ENCODE measurements around the gene GABBR2. TPM values are rescaled to one million over a fixed set of nuclear protein-coding genes. Genes with fewer than 3 reads are reported as not detected.

The GABBR2 gene
- total and polyA plus RNA-seq, 4 experiments from 2014 or later, result not detected

DNA sequence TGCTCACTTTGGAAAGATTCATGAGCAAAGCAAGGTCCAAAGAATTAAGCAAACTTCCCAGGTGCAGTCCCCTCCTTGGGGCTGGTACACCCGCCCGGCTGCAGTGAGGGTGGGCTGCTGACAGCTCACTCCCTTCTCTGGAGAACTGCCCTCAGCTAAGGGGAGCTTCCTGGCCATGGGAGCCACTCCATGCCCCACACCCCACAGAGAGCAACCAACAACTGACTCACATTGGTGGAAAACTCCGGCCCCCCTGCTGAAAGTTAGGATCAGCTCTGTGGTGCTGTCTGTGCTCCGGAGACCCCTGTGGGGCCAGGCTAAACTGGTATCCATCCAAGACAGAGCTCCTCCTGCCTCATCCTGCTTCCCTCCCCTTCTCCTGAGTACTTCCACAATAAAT is 223.0 kb downstream of the GABBR2 start:
- ChIA-PET POLR2A (ENCODE audit: partially characterized antibody) (no interaction called here), CTCF (ENCODE audit: partially characterized antibody) (no interaction called here)
- Histone ChIP-seq H3K4me1 (ENCODE audit: insufficient read depth, low read length) (no peaks in the 10 kb centered on the region), H3K27ac (ENCODE audit: low read depth, low read length) (no peak overlapping the region), H3K27me3 (ENCODE audit: insufficient read depth, low read length) (no peaks in the 10 kb centered on the region), H3K36me3 (ENCODE audit: insufficient read depth, low read length) (no peaks in the 10 kb centered on the region), H3K4me3 (ENCODE audit: low read length in 2 of 2) (no peak overlapping the region), H3K9me3 (ENCODE audit: control insufficient read depth in 1 of 2, low read length in 2 of 2) (no peaks in the 10 kb centered on the region)
- no peak for DNase-seq
- Mint-ChIP-seq H3K36me3 (no peaks in the 10 kb centered on the region), H3K27me3 (peaks cover 12 to 18% of the 10 kb centered on the region in 2 donors), H3K27ac (no peak overlapping the region), H3K4me1 (no peaks in the 10 kb centered on the region), H3K9me3 (no peaks in the 10 kb centered on the region), H3K4me3 (no peak overlapping the region)
- intact Hi-C loops (cut with micrococcal nuclease), result no loop called here

DNA sequence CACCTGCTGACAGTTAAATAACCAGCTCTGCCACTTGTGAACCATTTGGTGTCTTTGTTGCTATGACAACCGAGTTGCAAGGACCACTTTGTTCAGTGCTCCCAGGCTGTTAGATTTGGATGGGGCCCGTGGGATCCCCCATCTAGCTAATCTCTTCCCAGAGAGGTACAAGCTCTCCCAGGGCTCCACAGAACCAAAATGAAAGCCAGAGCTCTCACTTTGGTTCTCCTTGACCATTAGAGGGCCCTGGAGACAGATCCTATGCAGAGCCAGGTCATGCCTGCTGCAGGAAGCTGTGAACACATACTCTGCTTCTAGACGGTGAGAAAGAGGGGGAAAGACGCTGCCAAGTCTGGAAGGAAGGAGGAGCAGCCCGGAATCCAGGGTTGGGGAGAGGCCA is 224.6 kb downstream of the GABBR2 start:
- POLR2A ChIA-PET (ENCODE audit: partially characterized antibody), result no interaction called here
- no peaks in the 10 kb centered on the region for H3K4me1 Mint-ChIP-seq
- H3K9me3 ChIP-seq (ENCODE audit: control insufficient read depth in 1 of 2, low read length in 2 of 2), result no peaks in the 10 kb centered on the region
- peaks cover 18 to 20% of the 10 kb centered on the region in 2 donors for H3K27me3 Mint-ChIP-seq
- DNase-seq, result no peak
- H3K36me3 ChIP-seq (ENCODE audit: insufficient read depth, low read length), result no peaks in the 10 kb centered on the region
- H3K27ac ChIP-seq (ENCODE audit: low read depth, low read length), result no peak overlapping the region
- H3K4me3 ChIP-seq (ENCODE audit: low read length in 2 of 2), result no peak overlapping the region
- no peaks in the 10 kb centered on the region for H3K27me3 ChIP-seq (ENCODE audit: insufficient read depth, low read length)
- H3K36me3 Mint-ChIP-seq, result no peaks in the 10 kb centered on the region
- intact Hi-C loops (cut with micrococcal nuclease), result no loop called here
- CTCF ChIA-PET (ENCODE audit: partially characterized antibody), result no interaction called here
- H3K4me1 ChIP-seq (ENCODE audit: insufficient read depth, low read length), result no peaks in the 10 kb centered on the region
- no peak overlapping the region for H3K4me3 Mint-ChIP-seq
- H3K27ac Mint-ChIP-seq, result no peak overlapping the region
- peaks cover 0 to 2% (median 0%) of the 10 kb centered on the region in 8 donors for H3K9me3 Mint-ChIP-seq

GRCh38 chr9:98482226-98482625 is 226.5 kb downstream of the GABBR2 start:
- H3K36me3 ChIP-seq (ENCODE audit: insufficient read depth, low read length), result no peaks in the 10 kb centered on the region
- H3K9me3 Mint-ChIP-seq, result peaks cover 0 to 2% (median 0%) of the 10 kb centered on the region in 8 donors
- H3K4me3 Mint-ChIP-seq, result no peak overlapping the region
- peaks cover 20 to 21% of the 10 kb centered on the region in 2 donors for H3K27me3 Mint-ChIP-seq
- no peaks in the 10 kb centered on the region for H3K9me3 ChIP-seq (ENCODE audit: control insufficient read depth in 1 of 2, low read length in 2 of 2)
- no peak overlapping the region for H3K4me3 ChIP-seq (ENCODE audit: low read length in 2 of 2)
- intact Hi-C loops (cut with micrococcal nuclease), result no loop called here
- no peaks in the 10 kb centered on the region for H3K36me3 Mint-ChIP-seq
- H3K27me3 ChIP-seq (ENCODE audit: insufficient read depth, low read length), result no peaks in the 10 kb centered on the region
- ChIA-PET CTCF (ENCODE audit: partially characterized antibody) (interaction anchor here (1.7 kb wide), 1 partner anchor 9 kb away, joined by 3 read pairs; no protein-coding TSS in a partner anchor), POLR2A (ENCODE audit: partially characterized antibody) (no interaction called here)
- no peak overlapping the region for H3K27ac ChIP-seq (ENCODE audit: low read depth, low read length)
- no peaks in the 10 kb centered on the region for H3K4me1 ChIP-seq (ENCODE audit: insufficient read depth, low read length)
- H3K27ac Mint-ChIP-seq, result no peak overlapping the region
- DNase-seq, result no peak
- H3K4me1 Mint-ChIP-seq, result no peaks in the 10 kb centered on the region

- Histone ChIP-seq H3K27me3 (ENCODE audit: insufficient read depth, low read length) (no peaks in the 10 kb centered on the region), H3K4me1 (ENCODE audit: insufficient read depth, low read length) (no peaks in the 10 kb centered on the region), H3K4me3 (ENCODE audit: low read length in 2 of 2) (no peak overlapping the region), H3K36me3 (ENCODE audit: insufficient read depth, low read length) (no peaks in the 10 kb centered on the region), H3K9me3 (ENCODE audit: control insufficient read depth in 1 of 2, low read length in 2 of 2) (no peaks in the 10 kb centered on the region), H3K27ac (ENCODE audit: low read depth, low read length) (no peak overlapping the region)
- intact Hi-C loops (cut with micrococcal nuclease), result no loop called here
- Mint-ChIP-seq H3K27ac (no peak overlapping the region), H3K27me3 (peaks cover 20 to 23% of the 10 kb centered on the region in 2 donors), H3K36me3 (no peaks in the 10 kb centered on the region), H3K4me1 (no peaks in the 10 kb centered on the region), H3K4me3 (no peak overlapping the region), H3K9me3 (peaks cover 0 to 2% (median 0%) of the 10 kb centered on the region in 8 donors)
- ChIA-PET CTCF (ENCODE audit: partially characterized antibody) (no interaction called here), POLR2A (ENCODE audit: partially characterized antibody) (no interaction called here)
- no peak for DNase-seq
These were observed 227.1 kb downstream of the GABBR2 start for GRCh38 chr9:98481676-98482075.

DNA sequence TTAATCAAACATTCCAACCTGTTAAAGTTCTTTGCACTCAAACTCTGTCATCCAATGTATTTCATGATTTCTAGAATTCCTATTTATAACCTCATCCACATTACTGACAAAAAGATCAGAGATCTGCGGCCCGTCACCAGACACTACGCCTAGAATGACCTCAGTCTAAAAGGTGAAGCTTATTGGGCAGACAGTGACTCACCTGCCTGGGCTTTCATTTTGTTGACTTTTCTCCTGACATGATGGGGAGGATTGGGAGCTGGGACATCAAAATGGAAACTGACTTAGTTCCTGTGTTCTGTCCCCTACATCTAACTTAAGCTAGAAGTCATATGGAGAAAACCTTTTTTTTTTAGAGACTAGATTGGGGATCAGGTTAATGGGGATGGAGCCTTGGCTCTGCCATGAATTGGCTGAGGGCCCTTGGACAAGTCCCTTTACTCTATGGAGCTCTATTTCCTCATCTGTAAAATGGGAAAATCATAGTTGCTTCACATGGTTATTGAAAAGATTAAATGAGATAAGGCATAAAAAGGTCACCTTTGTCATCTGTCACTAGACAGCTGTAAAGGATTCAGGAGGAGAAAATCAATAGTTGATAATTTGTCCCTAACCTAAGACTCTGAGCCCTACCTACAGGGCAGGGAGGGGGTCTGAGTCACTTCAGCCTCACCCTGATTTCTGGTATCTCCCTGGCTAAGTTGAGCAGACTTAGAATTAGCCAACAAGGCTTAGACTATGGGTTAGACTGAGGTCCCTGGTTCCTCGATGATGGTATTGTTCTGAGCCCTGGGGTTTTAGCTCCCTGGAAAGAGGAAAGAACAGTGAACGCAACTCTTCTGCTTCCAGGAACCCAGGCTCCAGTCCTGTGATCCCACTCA is 228.5 kb downstream of the GABBR2 start:
- CTCF ChIA-PET (ENCODE audit: partially characterized antibody), result no interaction called here
- Mint-ChIP-seq H3K36me3 (no peaks in the 10 kb centered on the region), H3K27ac (no peak overlapping the region), H3K4me1 (no peaks in the 10 kb centered on the region), H3K9me3 (peaks cover 0 to 2% (median 0%) of the 10 kb centered on the region in 8 donors), H3K27me3 (peaks cover 22 to 23% of the 10 kb centered on the region in 2 donors), H3K4me3 (no peak overlapping the region)
- H3K27me3 ChIP-seq (ENCODE audit: insufficient read depth, low read length), result no peaks in the 10 kb centered on the region
- no peak overlapping the region for H3K4me3 ChIP-seq (ENCODE audit: low read length in 2 of 2)
- no peak for DNase-seq
- H3K36me3 ChIP-seq (ENCODE audit: insufficient read depth, low read length), result no peaks in the 10 kb centered on the region
- H3K27ac ChIP-seq (ENCODE audit: low read depth, low read length), result no peak overlapping the region
- H3K9me3 ChIP-seq (ENCODE audit: control insufficient read depth in 1 of 2, low read length in 2 of 2), result no peaks in the 10 kb centered on the region
- intact Hi-C loops (cut with micrococcal nuclease), result no loop called here
- no peaks in the 10 kb centered on the region for H3K4me1 ChIP-seq (ENCODE audit: insufficient read depth, low read length)
- POLR2A ChIA-PET (ENCODE audit: partially characterized antibody), result no interaction called here

GRCh38 chr9:98479449-98479848 is 229.3 kb downstream of the GABBR2 start:
- H3K9me3 ChIP-seq (ENCODE audit: control insufficient read depth in 1 of 2, low read length in 2 of 2), result no peaks in the 10 kb centered on the region
- ChIA-PET CTCF (ENCODE audit: partially characterized antibody) (no interaction called here), POLR2A (ENCODE audit: partially characterized antibody) (no interaction called here)
- no peaks in the 10 kb centered on the region for H3K36me3 ChIP-seq (ENCODE audit: insufficient read depth, low read length)
- no peak overlapping the region for H3K27ac ChIP-seq (ENCODE audit: low read depth, low read length)
- intact Hi-C loops (cut with micrococcal nuclease), result no loop called here
- Mint-ChIP-seq H3K9me3 (peaks cover 0 to 2% (median 0%) of the 10 kb centered on the region in 8 donors), H3K27me3 (peaks cover 25 to 26% of the 10 kb centered on the region in 2 donors), H3K27ac (no peak overlapping the region), H3K36me3 (no peaks in the 10 kb centered on the region), H3K4me3 (no peak overlapping the region), H3K4me1 (no peaks in the 10 kb centered on the region)
- no peak for DNase-seq
- H3K4me3 ChIP-seq (ENCODE audit: low read length in 2 of 2), result no peak overlapping the region
- H3K27me3 ChIP-seq (ENCODE audit: insufficient read depth, low read length), result no peaks in the 10 kb centered on the region
- H3K4me1 ChIP-seq (ENCODE audit: insufficient read depth, low read length), result no peaks in the 10 kb centered on the region

DNA sequence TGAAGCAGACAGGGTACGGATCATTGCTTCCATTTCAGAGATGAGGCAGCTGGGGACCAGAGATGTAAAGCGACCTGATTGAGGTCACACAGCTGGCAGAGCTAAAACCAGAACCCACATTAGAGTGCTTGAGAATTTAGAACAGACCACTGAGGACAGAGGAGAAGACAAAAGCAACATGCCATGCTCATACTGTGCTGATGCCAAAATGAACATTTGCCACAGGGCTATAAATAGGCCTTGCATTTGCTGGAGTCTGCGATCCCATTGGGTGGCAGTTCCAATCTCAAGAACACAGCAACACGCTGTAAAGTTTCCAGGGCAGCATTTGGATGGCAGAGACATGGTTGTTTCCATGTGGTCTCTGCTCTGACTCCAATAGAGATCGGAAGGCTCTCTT is 230.9 kb downstream of the GABBR2 start:
- POLR2A ChIA-PET (ENCODE audit: partially characterized antibody), result no interaction called here
- peaks cover 13 to 18% of the 10 kb centered on the region in 2 donors for H3K27me3 Mint-ChIP-seq

More for the DNA sequence above, 230.9 kb downstream of the GABBR2 start:
- DNase-seq, result no peak
- intact Hi-C loops (cut with micrococcal nuclease), result no loop called here
- no peaks in the 10 kb centered on the region for H3K9me3 ChIP-seq (ENCODE audit: control insufficient read depth in 1 of 2, low read length in 2 of 2)
- Mint-ChIP-seq H3K4me1 (no peaks in the 10 kb centered on the region), H3K9me3 (peaks cover 0 to 2% (median 0%) of the 10 kb centered on the region in 8 donors), H3K36me3 (no peaks in the 10 kb centered on the region), H3K27ac (no peak overlapping the region), H3K4me3 (no peak overlapping the region)
- no peak overlapping the region for H3K27ac ChIP-seq (ENCODE audit: low read depth, low read length)
- H3K27me3 ChIP-seq (ENCODE audit: insufficient read depth, low read length), result no peaks in the 10 kb centered on the region
- H3K4me1 ChIP-seq (ENCODE audit: insufficient read depth, low read length), result no peaks in the 10 kb centered on the region
- CTCF ChIA-PET (ENCODE audit: partially characterized antibody), result no interaction called here
- no peaks in the 10 kb centered on the region for H3K36me3 ChIP-seq (ENCODE audit: insufficient read depth, low read length)
- H3K4me3 ChIP-seq (ENCODE audit: low read length in 2 of 2), result no peak overlapping the region

Measured in CD4-positive, alpha-beta memory T cell (primary cell).